GM21528 (cell line): Measurements from ENCODE around the gene MTIF2.
"Not testable (repeated sequence)": the region's sequence is repeated elsewhere in the genome, so short reads cannot be mapped to it uniquely, and the experiment has no call there.

Experiments
- ATAC-seq: cut with Tn5 transposase; IDR thresholded peaks from one replicate; pipeline ENCODE4 v1.9.1; 2021; ENCODE audit warnings: mild to moderate bottlenecking, moderate library complexity; ENCODE audit not compliant: unreplicated experiment, low FRiP score

The MTIF2 gene

DNA sequence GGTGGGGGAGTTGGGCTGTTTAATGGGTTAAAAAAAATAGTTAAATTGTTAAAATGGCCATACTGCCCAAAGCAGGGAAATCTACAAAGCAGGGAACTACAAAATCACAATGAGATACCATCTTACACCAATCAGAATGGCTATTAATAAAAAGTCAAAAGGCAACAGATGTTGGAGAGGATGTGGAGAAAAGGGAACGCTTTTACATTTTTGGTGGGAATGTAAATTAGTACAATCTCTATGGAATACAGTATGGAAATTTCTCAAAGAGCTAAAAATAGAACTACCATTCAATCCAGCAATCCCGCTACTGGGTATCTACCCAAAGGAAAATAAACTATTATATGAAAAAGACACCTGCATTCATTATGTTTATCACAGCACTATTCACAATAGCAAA, 64.1 kb downstream of the MTIF2 start:
- ATAC-seq: no peak

DNA sequence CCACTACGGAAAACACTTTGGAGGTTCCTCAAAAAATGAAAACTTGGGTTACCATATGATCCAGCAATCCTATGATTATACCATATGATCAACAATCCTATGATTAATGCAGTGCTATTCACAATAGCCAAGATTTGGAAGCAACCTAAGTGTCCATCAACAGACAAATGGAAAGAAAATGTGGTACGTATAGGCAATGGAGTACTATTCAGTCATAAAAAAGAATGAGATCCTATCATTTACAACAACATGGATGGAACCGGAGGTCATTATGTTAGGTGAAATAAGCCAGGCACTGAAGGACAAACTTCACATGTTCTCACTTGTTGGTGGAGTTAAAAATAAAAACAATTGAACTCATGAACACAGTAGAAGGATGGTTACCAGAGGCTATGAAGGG, 64.5 kb downstream of the MTIF2 start:
- no peak for ATAC-seq

DNA sequence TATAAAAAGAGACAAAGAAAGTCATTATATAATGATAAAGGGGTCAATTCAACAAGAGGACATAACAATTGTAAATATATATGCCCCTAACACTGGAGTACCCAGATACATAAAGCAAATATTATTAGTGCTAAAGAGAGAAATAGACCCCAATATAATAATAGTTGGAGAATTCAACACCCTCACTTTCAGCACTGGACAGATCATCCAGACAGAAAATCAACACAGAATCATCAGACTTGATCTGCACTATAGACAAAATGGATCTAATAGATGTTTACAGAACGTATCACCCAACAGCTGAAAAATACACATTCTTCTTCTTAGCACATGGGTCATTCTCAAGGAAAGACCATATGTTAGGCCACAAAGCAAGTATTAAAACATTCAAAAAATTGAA, 68.6 kb downstream of the MTIF2 start:
- ATAC-seq: no peak

DNA sequence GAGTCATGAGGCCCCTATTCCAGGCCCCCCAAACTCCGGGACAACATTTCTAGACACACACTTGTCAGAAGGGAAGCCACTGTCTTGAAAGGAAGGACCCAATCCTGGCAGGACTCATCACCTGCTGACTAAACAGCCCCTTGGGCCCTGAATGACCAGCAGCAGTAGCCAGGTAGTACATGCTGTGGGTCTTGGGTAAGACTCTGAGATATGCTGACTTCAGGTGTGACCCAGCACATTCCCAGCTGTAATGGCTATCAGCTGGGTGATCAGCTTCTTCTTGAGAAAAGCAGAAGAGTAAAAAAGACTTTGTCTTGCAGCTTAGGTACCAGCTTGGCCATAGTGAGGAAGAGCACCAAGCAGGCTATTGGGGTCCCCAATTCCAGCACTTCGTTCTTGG, 72.5 kb downstream of the MTIF2 start:
- ATAC-seq: no peak

DNA sequence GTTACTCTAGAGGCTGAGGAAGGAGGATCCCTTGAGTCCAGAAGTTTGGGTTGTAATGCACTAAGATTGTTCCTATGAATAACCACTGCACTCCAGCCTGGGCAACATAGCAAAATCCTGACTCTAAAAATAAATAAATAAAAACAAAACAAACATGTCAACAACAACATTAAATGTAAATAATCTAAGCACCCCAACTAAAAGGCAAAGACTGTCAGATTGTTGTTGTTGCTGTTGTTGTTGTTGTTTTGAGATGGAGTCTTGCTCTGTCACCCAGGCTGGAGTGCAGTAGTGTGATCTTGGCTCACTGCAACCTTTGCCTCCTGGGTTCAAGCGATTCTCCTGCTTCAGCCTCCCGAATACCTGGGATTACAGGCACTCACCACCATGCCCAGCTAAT, 77.1 kb downstream of the MTIF2 start:
- not testable (repeated sequence) for ATAC-seq

DNA sequence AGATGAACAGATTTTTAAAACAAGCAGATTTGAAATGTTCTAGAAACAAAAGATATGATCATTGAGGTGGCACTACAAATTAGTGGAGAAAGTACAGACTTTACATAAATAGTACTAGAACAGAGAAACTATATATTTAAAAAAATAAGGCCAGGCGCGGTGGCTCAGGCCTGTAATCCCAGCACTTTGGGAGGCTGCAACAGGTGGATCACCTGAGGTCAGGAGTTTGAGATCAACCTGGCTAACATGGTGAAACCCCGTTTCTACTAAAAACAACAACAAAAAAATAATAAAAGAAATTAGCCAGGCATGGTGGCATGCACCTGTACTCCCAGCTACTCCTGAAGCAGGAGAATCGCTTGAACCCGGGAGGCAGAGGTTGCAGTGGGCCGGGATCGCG, 82.2 kb downstream of the MTIF2 start:
- ATAC-seq: not testable (repeated sequence)
